ENCODE data around the gene NDFIP1. TPM values are rescaled to one million over a fixed set of nuclear protein-coding genes. Genes with fewer than 3 reads are reported as not detected.
A peak's percentile ranks its signal among the peaks of the same experiment; 100 is the strongest.

The NDFIP1 gene
- total RNA-seq, 5 donors from 2014 or later (not counting 1 experiment from before 2014, with no cell fraction given): 76.3 to 194 (median 90.8) TPM

DNA sequence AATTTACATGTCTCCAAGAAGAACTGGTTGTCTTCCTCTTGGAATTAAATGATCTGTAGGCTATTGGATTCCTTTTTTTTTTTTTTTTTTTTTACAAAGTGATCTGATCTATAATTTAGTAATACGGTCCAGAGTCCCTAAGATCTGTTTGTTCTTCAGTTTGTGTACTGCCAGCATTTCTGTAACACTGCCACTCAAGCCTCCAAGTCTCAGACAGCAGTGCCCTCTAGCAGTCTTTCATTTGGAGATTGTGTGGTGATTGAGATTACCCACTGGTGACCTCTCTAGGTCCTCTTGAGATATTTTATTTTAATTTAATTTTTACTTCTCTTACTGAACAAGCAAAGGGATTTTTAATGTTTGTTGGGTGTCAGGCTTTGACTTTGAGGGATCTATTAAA, 40.8 kb downstream of the NDFIP1 start:
- H3K36me3 ChIP-seq (ENCODE audit: control insufficient read depth in 2 of 2, extremely low read depth in 1 of 2, insufficient read depth in 1 of 2, low read length in 1 of 2): peaks cover 0 to 62% of the 10 kb centered on the region in 2 donors
- Mint-ChIP-seq H3K27me3 (no peaks in the 10 kb centered on the region), H3K4me3 (no peak overlapping the region), H3K27ac (no peak overlapping the region), H3K4me1 (peaks cover 2 to 14% (median 10%) of the 10 kb centered on the region in 3 donors), H3K9me3 (no peaks in the 10 kb centered on the region), H3K36me3 (peaks cover 36% of the 10 kb centered on the region)
- ChIA-PET CTCF (interaction anchor here (0.5 to 7.7 kb wide), 5 partner anchors 14 to 1615 kb away, joined by 3 to 147 read pairs (median 3); partner anchors contain the start of gene GNPDA1 (in 1 of the 2)), POLR2A (interaction anchor here (0.6 to 0.7 kb wide), 2 partner anchors 18 to 139 kb away, joined by 3 to 6 read pairs; no protein-coding TSS in a partner anchor)
- no CpG with 5 or more reads among the region's 1 CpG for WGBS (ENCODE audit: insufficient coverage)
- no peaks in the 10 kb centered on the region for H3K9me3 ChIP-seq
- no peak for DNase-seq
- no peak overlapping the region for H3K27ac ChIP-seq (ENCODE audit: low read length)
- H3K27me3 ChIP-seq (replicated peaks in 1 of 2; ENCODE audit: control insufficient read depth in 2 of 2, extremely low read depth in 1 of 2, insufficient read depth in 2 of 2, low read length in 1 of 2): no peaks in the 10 kb centered on the region
- no peak overlapping the region for H3K4me3 ChIP-seq (ENCODE audit: control insufficient read depth in 1 of 2, extremely low read depth in 1 of 2, low read length in 1 of 2)
- H3K4me1 ChIP-seq (ENCODE audit: control insufficient read depth in 1 of 2, extremely low read depth in 1 of 2, insufficient read depth in 2 of 2, low read length in 2 of 2): peaks cover 0 to 2% of the 10 kb centered on the region in 2 experiments
- no peak for ATAC-seq (replicated peaks in 1 of 4)

DNA sequence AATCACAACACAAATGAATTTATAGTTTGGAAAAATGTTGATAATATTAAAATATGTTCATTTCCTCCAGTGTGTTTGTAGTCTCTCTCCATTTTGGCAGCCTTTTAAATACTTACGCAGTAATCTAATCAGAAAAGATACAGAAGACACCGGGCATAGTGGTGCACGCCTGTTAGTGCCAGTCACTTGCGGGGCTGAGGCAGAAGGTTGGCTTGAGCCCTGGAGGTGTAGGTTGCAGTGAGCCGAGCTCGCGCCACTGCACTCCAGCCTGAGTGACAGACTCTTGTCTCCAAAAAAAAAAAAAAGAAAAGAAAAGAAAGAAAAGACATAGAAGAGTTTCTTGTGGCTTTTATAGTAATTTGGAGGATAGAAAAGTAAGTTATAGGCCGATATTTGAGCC, 41.9 kb downstream of the NDFIP1 start:
- no peak for ATAC-seq (replicated peaks in 1 of 4)
- Histone ChIP-seq H3K4me3 (ENCODE audit: control insufficient read depth in 1 of 2, extremely low read depth in 1 of 2, low read length in 1 of 2) (no peak overlapping the region), H3K36me3 (ENCODE audit: control insufficient read depth in 2 of 2, extremely low read depth in 1 of 2, insufficient read depth in 1 of 2, low read length in 1 of 2) (peaks cover 0 to 52% of the 10 kb centered on the region in 2 donors), H3K27ac (ENCODE audit: low read length) (no peak overlapping the region), H3K9me3 (no peaks in the 10 kb centered on the region), H3K4me1 (ENCODE audit: control insufficient read depth in 1 of 2, extremely low read depth in 1 of 2, insufficient read depth in 2 of 2, low read length in 2 of 2) (peaks cover 0 to 2% of the 10 kb centered on the region in 2 experiments), H3K27me3 (replicated peaks in 1 of 2; ENCODE audit: control insufficient read depth in 2 of 2, extremely low read depth in 1 of 2, insufficient read depth in 2 of 2, low read length in 1 of 2) (no peaks in the 10 kb centered on the region)
- ChIA-PET CTCF (interaction anchor here (0.7 to 1.4 kb wide), 2 partner anchors 84 to 399 kb away, joined by 3 to 6 read pairs; no protein-coding TSS in a partner anchor), POLR2A (no interaction called here)
- DNase-seq: no peak
- H3K4me3 Mint-ChIP-seq: no peak overlapping the region
- no peak overlapping the region for H3K27ac Mint-ChIP-seq
- no peaks in the 10 kb centered on the region for H3K27me3 Mint-ChIP-seq
- peaks cover 2 to 12% (median 12%) of the 10 kb centered on the region in 3 donors for H3K4me1 Mint-ChIP-seq
- H3K36me3 Mint-ChIP-seq: peaks cover 35% of the 10 kb centered on the region
- no peaks in the 10 kb centered on the region for H3K9me3 Mint-ChIP-seq
- WGBS (ENCODE audit: insufficient coverage): 95% methylated on average over 4 of the region's 8 CpGs

DNA sequence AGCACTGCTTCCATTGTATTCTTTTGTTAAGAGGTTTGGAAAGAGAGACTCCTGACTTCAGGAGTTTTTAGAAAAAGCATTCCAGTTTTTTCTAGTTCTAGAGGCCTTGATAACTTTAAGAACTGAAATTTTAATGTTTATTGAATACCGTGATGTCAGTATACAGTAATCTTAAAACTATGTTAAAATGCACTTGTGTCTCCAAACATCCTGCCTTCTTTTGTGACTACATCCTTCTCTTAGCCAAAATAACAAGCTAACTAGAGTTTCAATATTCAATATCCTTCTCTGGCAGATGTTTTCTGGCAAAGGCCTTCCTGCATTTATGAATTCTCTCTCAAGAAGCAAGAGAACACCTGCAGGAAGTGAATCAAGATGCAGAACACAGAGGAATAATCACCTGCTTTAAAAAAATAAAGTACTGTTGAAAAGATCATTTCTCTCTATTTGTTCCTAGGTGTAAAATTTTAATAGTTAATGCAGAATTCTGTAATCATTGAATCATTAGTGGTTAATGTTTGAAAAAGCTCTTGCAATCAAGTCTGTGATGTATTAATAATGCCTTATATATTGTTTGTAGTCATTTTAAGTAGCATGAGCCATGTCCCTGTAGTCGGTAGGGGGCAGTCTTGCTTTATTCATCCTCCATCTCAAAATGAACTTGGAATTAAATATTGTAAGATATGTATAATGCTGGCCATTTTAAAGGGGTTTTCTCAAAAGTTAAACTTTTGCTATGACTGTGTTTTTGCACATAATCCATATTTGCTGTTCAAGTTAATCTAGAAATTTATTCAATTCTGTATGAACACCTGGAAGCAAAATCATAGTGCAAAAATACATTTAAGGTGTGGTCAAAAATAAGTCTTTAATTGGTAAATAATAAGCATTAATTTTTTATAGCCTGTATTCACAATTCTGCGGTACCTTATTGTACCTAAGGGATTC, 43.1 kb downstream of the NDFIP1 start:
- POLR2A ChIA-PET: interaction anchor here (0.5 to 0.8 kb wide), 4 partner anchors 103 to 429 kb away, joined by 3 to 6 read pairs (median 4); no protein-coding TSS in a partner anchor

DNA sequence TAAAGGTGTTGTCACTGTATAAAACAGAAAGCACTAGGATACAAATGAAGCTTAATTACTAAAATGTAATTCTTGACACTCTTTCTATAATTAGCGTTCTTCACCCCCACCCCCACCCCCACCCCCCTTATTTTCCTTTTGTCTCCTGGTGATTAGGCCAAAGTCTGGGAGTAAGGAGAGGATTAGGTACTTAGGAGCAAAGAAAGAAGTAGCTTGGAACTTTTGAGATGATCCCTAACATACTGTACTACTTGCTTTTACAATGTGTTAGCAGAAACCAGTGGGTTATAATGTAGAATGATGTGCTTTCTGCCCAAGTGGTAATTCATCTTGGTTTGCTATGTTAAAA, 43.8 kb downstream of the NDFIP1 start:
- Histone ChIP-seq H3K27ac (ENCODE audit: low read length) (no peak overlapping the region), H3K9me3 (no peaks in the 10 kb centered on the region), H3K4me1 (ENCODE audit: control insufficient read depth in 1 of 2, extremely low read depth in 1 of 2, insufficient read depth in 2 of 2, low read length in 2 of 2) (peaks cover 0 to 2% of the 10 kb centered on the region in 2 experiments), H3K4me3 (ENCODE audit: control insufficient read depth in 1 of 2, extremely low read depth in 1 of 2, low read length in 1 of 2) (no peak overlapping the region), H3K27me3 (replicated peaks in 1 of 2; ENCODE audit: control insufficient read depth in 2 of 2, extremely low read depth in 1 of 2, insufficient read depth in 2 of 2, low read length in 1 of 2) (no peaks in the 10 kb centered on the region), H3K36me3 (ENCODE audit: control insufficient read depth in 2 of 2, extremely low read depth in 1 of 2, insufficient read depth in 1 of 2, low read length in 1 of 2) (peaks cover 0 to 36% of the 10 kb centered on the region in 2 donors)
- Mint-ChIP-seq H3K36me3 (peaks cover 28% of the 10 kb centered on the region), H3K4me1 (peaks cover 2 to 12% (median 11%) of the 10 kb centered on the region in 3 donors), H3K27ac (no peak overlapping the region), H3K9me3 (no peaks in the 10 kb centered on the region), H3K27me3 (no peaks in the 10 kb centered on the region), H3K4me3 (no peak overlapping the region)
- ChIA-PET POLR2A (interaction anchor here in 1 of 2 donors (0.8 kb wide), 1 partner anchor 162 kb away, joined by 3 read pairs; no protein-coding TSS in a partner anchor), CTCF (interaction anchor here (0.6 to 1.6 kb wide), 12 partner anchors 9 to 546 kb away, joined by 3 to 10 read pairs (median 4); no protein-coding TSS in a partner anchor)
- no peak for DNase-seq
- ATAC-seq (replicated peaks in 1 of 4): no peak
- no CpG with 5 or more reads among the region's 1 CpG for WGBS (ENCODE audit: insufficient coverage)

More for the DNA sequence above, 43.1 kb downstream of the NDFIP1 start:
- Mint-ChIP-seq H3K4me3 (no peak overlapping the region), H3K27ac (no peak overlapping the region), H3K27me3 (no peaks in the 10 kb centered on the region), H3K4me1 (peaks cover 2 to 12% (median 12%) of the 10 kb centered on the region in 3 donors), H3K9me3 (no peaks in the 10 kb centered on the region), H3K36me3 (peaks cover 32% of the 10 kb centered on the region)
- Histone ChIP-seq H3K27ac (ENCODE audit: low read length) (no peak overlapping the region), H3K9me3 (no peaks in the 10 kb centered on the region), H3K27me3 (replicated peaks in 1 of 2; ENCODE audit: control insufficient read depth in 2 of 2, extremely low read depth in 1 of 2, insufficient read depth in 2 of 2, low read length in 1 of 2) (no peaks in the 10 kb centered on the region), H3K36me3 (ENCODE audit: control insufficient read depth in 2 of 2, extremely low read depth in 1 of 2, insufficient read depth in 1 of 2, low read length in 1 of 2) (peaks cover 0 to 42% of the 10 kb centered on the region in 2 donors), H3K4me3 (ENCODE audit: control insufficient read depth in 1 of 2, extremely low read depth in 1 of 2, low read length in 1 of 2) (no peak overlapping the region), H3K4me1 (ENCODE audit: control insufficient read depth in 1 of 2, extremely low read depth in 1 of 2, insufficient read depth in 2 of 2, low read length in 2 of 2) (peaks cover 0 to 2% of the 10 kb centered on the region in 2 experiments)
- peak in 3 of 4 experiments; percentile 36 to 61 (median 57) for ATAC-seq (replicated peaks in 1 of 4)
- CTCF ChIA-PET: interaction anchor here (0.6 to 1.6 kb wide), 12 partner anchors 9 to 547 kb away, joined by 3 to 10 read pairs (median 4); no protein-coding TSS in a partner anchor
- WGBS (ENCODE audit: insufficient coverage): no CpG with 5 or more reads among the region's 3 CpGs
- DNase-seq: peak in 32 of 35 experiments; percentile 19 to 83 (median 48)

DNA sequence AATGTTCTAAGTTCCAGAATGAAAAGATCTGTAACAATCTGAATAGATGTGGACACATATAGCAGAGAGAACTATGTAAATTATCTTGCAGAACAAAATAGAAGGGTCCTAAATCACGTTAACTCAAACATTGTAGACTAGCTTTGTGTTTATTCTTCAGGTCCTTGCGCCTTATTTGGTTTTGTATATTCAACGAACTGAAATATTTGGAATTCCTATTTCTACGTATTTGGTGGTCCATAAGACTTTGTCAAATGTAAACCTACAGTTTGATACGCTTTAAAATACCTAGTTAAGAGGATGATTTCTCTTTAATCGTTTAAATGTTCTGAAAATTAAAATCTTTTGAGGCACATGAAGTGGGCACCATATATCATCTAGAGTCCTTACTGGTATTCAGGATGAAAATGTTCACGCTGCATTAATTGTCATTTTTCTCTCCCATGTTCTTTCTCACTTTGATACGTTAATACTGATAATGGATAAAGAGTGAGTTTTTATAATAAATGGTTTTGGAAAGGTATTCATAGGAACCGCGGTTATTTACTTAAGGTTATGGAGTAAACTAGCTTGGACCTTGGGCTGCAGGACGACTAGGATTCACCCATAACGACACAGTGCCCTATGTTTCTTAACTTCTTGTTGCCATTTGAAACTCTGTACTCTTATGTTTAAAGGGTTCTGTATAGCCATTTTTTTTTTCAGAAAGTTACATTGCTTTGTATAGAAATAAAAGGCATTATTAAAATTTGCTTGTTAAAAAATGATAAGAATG, 45.3 kb downstream of the NDFIP1 start:
- ChIA-PET POLR2A (interaction anchor here in 1 of 2 donors (0.7 kb wide), 1 partner anchor 194 kb away, joined by 3 read pairs; no protein-coding TSS in a partner anchor), CTCF (interaction anchor here (0.5 to 0.7 kb wide), 3 partner anchors 14 to 453 kb away, joined by 3 to 4 read pairs (median 3); no protein-coding TSS in a partner anchor)
- no peaks in the 10 kb centered on the region for H3K27me3 ChIP-seq (replicated peaks in 1 of 2; ENCODE audit: control insufficient read depth in 2 of 2, extremely low read depth in 1 of 2, insufficient read depth in 2 of 2, low read length in 1 of 2)
- H3K9me3 Mint-ChIP-seq: no peaks in the 10 kb centered on the region
- H3K4me3 ChIP-seq (ENCODE audit: control insufficient read depth in 1 of 2, extremely low read depth in 1 of 2, low read length in 1 of 2): no peak overlapping the region
- H3K9me3 ChIP-seq: no peaks in the 10 kb centered on the region
- DNase-seq (no peak), ATAC-seq (replicated peaks in 1 of 4) (no peak)
- H3K27ac Mint-ChIP-seq: no peak overlapping the region
- H3K27me3 Mint-ChIP-seq: no peaks in the 10 kb centered on the region
- H3K27ac ChIP-seq (ENCODE audit: low read length): no peak overlapping the region
- H3K36me3 Mint-ChIP-seq: peaks cover 20% of the 10 kb centered on the region
- peaks cover 0 to 25% of the 10 kb centered on the region in 2 donors for H3K36me3 ChIP-seq (ENCODE audit: control insufficient read depth in 2 of 2, extremely low read depth in 1 of 2, insufficient read depth in 1 of 2, low read length in 1 of 2)
- H3K4me1 Mint-ChIP-seq: peaks cover 2 to 12% (median 7%) of the 10 kb centered on the region in 3 donors
- WGBS (ENCODE audit: insufficient coverage): 100% methylated on average over 4 of the region's 12 CpGs
- H3K4me1 ChIP-seq (ENCODE audit: control insufficient read depth in 1 of 2, extremely low read depth in 1 of 2, insufficient read depth in 2 of 2, low read length in 2 of 2): peaks cover 0 to 2% of the 10 kb centered on the region in 2 experiments
- no peak overlapping the region for H3K4me3 Mint-ChIP-seq
